NCI-H2081 (cell line): ENCODE data around the gene MARCHF10.
"Not testable (repeated sequence)": the region's sequence is repeated elsewhere in the genome, so short reads cannot be mapped to it uniquely, and the experiment has no call there.

Experiments
- DNase-seq, 2 experiments: peaks; one replicate each; lab custom pipeline; 2025; lab: John Stamatoyannopoulos, UW

MARCHF10 gene

GRCh38 chr17:62696726-62697490 lies 111.2 kb downstream of the MARCHF10 start:
- no peak for DNase-seq

DNA sequence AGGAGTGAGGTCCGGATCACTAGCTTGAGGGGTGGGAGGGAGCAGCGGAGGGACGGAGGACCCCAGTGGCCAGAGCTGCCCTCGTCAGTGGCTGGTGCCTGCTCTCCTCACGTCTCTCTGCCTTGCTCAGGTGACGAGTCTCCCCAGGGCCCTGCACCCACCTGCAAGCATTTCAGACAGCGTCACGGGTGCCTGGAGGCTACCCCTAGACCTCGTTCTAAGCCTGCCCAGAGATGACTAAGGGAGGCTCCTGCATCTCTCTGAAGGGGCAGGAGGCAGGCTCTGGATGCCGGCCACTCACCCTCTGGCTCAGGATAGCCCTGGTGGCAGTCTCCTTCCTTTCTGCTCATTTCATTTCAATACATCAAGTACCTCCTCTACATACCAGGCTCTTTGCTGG lies 111.9 kb downstream of the MARCHF10 start:
- no peak for DNase-seq

DNA sequence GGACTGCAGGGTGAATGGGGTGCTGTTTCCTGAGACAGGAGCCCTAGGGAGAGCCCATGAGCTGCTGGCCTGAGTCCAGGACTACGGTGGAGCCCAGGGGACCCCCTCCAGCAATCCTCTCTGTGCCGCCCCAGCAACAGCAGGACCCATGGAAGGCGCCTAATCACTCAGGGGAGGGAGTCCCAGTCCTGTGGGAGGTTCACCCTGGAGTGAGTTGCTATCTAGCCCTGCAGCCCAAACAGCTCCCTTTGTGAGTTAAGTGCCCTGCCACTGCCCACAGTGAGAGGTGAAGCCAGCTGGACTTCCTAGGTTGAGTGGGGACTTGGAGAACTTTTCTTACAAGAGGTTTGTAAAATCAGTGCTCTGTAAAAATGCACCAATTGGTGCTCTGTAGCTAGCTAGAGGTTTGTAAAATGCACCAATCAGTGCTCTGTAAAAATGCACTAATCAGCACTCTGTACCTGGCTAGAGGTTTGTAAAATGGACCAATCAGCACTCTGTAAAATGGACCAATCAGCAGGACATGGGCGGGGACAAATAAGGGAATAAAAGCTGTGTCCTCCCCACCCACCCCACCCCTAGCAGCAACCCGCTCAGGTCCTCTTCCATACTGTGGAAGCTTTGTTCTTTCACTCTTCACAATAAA lies 112.9 kb downstream of the MARCHF10 start:
- DNase-seq = peak in 1 of 2 experiments; percentile 30

DNA sequence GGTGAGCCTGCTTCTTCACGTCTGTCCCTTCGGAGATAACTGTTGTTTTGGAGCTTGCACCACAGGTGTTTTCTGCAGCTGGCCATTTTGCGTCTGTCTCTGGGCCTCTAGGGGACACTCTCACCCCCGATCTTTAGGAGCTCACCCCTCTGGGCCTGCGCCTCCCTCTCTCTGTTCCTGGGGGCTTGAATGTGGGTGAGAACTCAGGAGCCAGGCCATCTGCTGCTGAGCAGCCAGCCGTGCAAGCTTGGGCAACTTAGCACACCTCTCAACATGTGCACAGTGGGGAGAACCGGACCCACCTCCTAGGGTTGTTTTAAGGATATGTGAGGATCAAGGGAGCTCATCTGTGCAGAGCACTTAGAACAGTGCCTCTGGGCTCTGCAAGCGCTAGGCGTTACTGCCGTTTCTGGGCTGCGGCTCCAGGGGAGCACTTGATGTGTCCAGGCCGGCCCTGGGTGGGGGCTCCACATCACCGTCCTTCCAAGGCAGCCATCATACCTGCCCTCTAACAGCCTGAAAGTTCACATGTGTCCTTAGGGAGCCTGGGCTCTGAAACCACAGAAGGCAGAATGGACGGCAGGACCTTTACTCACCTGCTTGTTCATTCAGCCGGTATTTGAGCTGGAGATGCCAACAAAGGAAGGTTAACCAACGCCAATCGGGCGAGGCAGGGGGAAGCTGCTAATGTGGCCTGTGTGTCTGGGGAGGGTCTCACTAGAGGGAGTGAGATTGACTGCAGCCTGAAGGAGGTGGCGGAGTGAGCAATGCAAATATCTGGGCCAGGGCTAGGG lies 114.3 kb downstream of the MARCHF10 start:
- no peak for DNase-seq

- DNase-seq = no peak
Measured at GRCh38 chr17:62692721-62693431, 115.2 kb downstream of the MARCHF10 start.

GRCh38 chr17:62692159-62692651 lies 115.9 kb downstream of the MARCHF10 start:
- no peak for DNase-seq

GRCh38 chr17:62691589-62691915 lies 116.6 kb downstream of the MARCHF10 start:
- not testable (repeated sequence) for DNase-seq

DNA sequence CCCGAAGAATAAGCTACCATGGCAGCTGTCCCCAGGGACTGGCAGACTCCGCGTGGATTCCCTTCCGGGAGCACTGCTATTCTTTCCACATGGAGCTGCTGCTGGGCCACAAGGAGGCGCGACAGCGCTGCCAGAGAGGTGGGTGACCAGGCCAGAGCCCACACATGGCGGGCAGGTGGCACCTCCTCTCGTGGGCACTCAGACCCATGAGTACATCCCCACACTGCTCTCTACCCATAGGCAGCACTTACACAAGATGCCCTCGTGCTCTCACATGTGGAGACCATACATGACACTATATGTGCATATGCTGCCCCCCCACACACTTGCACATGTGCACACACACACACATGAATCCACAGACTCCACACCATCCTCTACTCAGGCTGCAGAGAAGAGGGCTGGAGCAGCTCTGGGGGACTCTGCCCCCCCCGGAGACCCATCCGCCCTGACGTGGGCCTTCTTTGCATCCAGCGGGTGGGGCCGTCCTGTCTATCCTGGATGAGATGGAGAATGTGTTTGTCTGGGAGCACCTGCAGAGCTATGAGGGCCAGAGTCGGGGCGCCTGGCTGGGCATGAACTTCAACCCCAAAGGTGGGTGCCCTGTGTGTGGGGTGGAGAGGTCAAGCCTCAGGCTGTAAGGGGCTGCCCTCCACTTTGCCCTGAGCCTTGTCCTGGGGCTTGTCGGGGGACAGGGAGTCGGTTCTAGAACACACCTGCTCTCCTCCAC lies 117.8 kb downstream of the MARCHF10 start:
- no peak for DNase-seq

GRCh38 chr17:62689441-62690167 lies 118.5 kb downstream of the MARCHF10 start:
- no peak for DNase-seq

DNA sequence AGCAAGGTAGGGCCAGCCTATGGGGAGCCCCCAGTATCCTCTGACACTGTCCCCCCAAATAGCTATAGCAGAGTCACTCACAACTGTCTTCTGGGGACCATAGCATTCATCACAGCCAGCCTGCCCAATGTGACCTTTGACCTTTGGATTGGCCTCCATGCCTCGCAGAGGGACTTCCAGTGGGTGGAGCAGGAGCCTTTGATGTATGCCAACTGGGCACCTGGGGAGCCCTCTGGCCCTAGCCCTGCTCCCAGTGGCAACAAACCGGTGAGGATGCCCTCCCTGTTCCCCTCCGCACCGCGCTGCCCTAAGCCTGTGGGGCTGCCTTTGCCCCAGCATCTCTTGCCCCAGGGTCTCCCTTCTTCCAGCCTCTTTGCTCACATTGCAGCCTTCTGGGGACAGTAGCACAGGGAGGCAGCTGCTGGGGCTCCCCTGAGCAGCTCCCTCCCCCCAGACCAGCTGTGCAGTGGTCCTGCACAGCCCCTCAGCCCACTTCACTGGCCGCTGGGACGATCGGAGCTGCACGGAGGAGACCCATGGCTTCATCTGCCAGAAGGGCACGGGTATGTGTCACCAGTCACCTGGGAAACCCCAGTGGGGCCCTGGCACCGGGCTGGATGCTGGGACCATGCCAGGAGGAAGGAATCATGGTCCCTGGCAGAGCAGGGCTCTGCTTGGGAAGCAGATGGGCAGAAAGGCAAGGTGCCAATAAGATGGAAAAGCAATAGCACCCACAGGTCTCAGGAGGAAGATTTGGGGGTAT lies 119.5 kb downstream of the MARCHF10 start:
- DNase-seq = peak; percentile 48 to 63

- DNase-seq = peak in 1 of 2 experiments; percentile 42
Measured at GRCh38 chr17:62687997-62688396, 120.1 kb downstream of the MARCHF10 start.

DNA sequence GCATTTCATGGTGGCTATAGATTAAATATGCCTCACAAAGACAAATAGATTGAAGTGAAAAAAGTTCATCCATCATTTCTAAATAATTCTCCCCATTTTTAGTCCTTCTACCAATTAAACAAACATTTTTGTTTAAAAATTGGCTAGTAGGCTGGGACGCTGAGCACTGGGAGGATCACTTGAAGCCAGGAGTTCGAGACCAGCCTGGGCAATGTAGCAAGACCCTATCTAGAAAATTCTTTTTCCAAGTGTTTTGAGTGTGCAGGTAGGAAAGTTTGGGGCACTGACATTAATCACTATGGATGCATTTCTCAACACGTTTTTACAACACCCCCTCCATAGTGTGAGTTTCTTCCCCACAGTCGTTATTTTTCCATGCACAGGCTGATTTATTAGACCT lies 123.9 kb downstream of the MARCHF10 start:
- DNase-seq = no peak

- no peak for DNase-seq
Measured at GRCh38 chr17:62681939-62682381, 126.2 kb downstream of the MARCHF10 start.

GRCh38 chr17:62681061-62681938 lies 126.8 kb downstream of the MARCHF10 start:
- DNase-seq = no peak

- no peak for DNase-seq
Measured at GRCh38 chr17:62680541-62681052, 127.5 kb downstream of the MARCHF10 start.

DNA sequence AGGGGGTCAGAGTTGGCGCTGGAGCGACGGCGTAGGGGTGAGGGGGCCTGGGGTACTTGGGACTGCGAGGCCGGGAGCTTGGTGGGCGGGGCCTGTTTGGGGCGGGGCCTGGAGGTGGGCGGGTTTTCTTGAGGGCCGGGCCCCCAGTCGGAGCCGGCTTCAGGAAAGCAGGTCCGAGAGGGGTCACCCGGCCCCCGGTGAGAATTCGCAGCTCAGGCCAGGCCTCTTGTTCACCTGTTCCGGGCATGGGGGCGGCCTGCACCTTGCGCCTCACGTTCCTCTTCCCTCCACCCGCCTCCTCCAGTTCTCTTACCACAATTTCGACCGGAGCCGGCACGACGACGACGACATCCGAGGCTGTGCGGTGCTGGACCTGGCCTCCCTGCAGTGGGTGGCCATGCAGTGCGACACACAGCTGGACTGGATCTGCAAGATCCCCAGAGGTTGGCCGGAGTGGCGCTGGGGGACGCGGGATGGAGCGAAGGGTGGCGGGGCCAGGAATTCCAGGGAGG lies 128.2 kb downstream of the MARCHF10 start:
- DNase-seq = no peak

DNA sequence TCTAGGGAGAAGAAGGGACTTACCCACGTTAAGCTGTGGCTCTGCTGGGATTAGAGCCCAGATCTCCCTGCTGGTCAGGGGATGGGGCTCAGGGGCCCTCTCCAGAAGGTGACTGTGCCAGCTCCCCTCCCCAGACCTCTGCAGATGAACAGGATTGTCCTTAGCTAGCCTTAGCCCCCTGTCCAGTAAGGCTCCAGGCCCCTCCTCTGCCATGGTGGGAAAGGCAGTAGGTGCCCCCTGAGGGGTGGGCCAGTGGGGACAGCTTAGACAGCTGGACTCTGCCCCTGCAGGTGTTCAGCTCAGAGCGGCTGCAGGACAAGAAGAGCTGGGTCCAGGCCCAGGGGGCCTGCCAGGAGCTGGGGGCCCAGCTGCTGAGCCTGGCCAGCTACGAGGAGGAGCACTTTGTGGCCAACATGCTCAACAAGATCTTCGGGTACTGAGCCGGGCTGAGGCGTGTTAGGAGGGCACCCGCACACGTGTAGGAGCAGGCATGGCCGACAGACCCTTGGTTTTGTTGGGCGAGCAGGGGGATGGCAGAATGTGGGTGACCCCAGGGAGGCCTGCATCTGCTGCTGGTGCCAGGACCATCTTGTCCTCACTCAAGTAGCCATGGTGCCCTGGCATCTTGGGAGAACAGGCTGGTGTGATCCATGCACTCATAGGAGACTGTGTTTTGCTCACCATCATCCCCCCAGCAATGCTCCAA lies 129.7 kb downstream of the MARCHF10 start:
- no peak for DNase-seq
